ENCODE results near the gene KRT9.

Gene KRT9

DNA sequence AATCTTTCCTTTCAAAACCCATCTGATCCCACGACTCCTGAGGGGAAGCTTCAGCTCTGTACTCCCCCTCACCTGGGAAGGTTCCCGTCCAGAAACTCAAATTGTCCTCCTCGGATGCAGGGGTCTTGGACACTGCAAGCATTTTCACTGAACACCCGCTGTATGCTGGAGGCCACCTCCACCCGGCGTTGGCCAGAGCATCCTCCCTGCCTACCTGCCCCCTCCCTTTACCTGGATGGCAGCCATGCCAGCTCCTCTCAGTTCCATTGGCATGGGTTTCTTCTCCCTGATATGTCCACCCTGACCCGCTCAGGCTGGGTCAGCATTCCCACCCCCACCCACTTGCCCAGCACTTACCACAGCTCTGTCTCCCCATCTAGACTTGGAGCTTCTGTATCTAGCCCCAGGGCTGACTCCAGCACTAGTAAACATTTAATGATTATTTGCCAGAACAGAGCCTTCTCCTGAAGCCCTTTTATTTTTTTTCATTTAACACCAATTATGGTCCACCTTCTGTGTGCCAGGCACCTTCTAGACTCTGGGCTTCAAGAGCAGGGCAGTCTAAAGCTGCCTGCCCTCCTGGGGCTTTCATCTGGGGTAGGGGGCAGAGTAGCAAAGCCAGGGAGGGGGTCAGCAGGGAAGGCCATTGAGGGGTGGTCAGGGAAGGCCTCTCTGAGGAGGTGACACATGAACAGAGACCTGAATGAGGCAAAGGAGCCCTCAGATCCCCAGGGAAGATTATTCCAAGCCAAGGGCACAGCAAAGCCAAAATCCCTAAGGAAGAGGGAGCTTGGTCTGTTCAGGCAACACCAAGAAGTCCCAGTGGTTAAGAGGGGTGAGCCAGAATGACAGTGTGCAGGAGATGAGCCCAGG lies 34.9 kb downstream of the KRT9 start:
- no peak for TF ChIP-seq CTCF (conservative IDR thresholded peaks at IDR 0.05; ENCODE audit: low read depth, low read length)
- H3K4me3 ChIP-seq (ENCODE audit: low read depth, low read length) = no peak overlapping the region
- DNase-seq (ENCODE audit: low read depth) = no peak

DNA sequence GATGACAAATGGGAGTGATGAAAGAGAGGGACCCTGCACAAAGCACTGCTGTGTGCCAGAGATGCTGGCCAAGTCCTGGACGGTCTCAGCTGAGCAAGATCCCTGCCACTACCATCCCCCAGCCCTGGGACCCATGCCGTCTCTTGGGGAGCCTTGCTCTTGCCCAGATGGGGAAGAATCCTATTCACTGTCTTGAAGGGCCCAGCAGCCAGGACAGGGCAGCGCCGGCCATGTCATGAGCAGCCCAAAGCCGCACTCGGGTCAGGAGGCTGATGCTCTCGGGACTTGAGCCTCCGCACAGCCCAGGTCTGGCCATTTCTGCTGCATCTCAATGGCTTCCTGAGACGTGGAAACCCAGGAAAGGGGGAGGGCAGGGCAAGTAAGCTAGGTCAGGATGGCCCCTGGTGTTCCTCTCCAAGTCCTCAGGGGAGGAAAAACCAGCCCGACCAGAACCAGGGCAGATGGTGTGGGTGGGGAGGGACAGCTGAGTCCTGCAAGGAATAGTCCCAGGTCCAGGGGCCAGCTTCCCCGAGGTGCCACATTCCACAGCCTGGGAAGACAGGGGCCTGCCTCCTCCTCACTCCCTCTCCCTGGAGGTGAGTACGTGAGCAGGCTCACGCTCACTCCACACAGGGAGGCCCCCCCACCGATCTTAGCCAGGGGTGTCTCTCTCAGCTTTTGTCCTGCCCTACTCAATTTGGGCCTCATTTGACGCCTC lies 35.9 kb downstream of the KRT9 start:
- TF ChIP-seq CTCF (conservative IDR thresholded peaks at IDR 0.05; ENCODE audit: low read depth, low read length) = no peak
- DNase-seq (ENCODE audit: low read depth) = no peak
- H3K4me3 ChIP-seq (ENCODE audit: low read depth, low read length) = no peak overlapping the region

- no peak for TF ChIP-seq CTCF (conservative IDR thresholded peaks at IDR 0.05; ENCODE audit: low read depth, low read length)
These were observed 36.8 kb downstream of the KRT9 start for GRCh38 chr17:41534899-41535546.

GRCh38 chr17:41533613-41534012 lies 38.2 kb downstream of the KRT9 start:
- H3K4me3 ChIP-seq (ENCODE audit: low read depth, low read length) = no peak overlapping the region
- DNase-seq (ENCODE audit: low read depth) = no peak

More at GRCh38 chr17:41534899-41535546, 36.8 kb downstream of the KRT9 start:
- no peak for DNase-seq (ENCODE audit: low read depth)
- no peak overlapping the region for H3K4me3 ChIP-seq (ENCODE audit: low read depth, low read length)

GRCh38 chr17:41532947-41533570 lies 38.8 kb downstream of the KRT9 start:
- no peak for DNase-seq (ENCODE audit: low read depth)
- H3K4me3 ChIP-seq (ENCODE audit: low read depth, low read length) = no peak overlapping the region
- no peak for TF ChIP-seq CTCF (conservative IDR thresholded peaks at IDR 0.05; ENCODE audit: low read depth, low read length)

More at GRCh38 chr17:41533613-41534012, 38.2 kb downstream of the KRT9 start:
- TF ChIP-seq CTCF (conservative IDR thresholded peaks at IDR 0.05; ENCODE audit: low read depth, low read length) = no peak

DNA sequence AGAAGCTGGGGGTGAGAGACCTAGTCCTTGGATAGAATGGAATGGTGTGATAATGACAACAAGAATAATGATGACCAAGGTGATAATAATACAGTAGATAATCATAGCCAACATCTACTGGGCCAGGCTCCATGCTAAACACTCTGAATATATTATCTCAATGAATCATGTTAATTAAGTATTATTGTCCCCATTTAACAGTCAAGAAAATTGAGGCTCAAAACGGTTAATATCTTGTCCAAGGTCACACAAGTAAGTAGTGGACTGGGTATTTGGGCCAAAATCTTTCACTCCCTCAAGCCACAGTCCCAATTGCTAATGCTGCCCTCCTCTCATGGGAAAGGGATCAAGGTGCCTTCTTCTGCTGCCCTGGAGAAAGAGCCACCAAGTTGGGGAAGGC lies 39.9 kb downstream of the KRT9 start:
- no peak overlapping the region for H3K4me3 ChIP-seq (ENCODE audit: low read depth, low read length)
- no peak for TF ChIP-seq CTCF (conservative IDR thresholded peaks at IDR 0.05; ENCODE audit: low read depth, low read length)
- no peak for DNase-seq (ENCODE audit: low read depth)
